ENCODE results near the gene OLFM2.
"Not testable (repeated sequence)": the region's sequence is repeated elsewhere in the genome, so short reads cannot be mapped to it uniquely, and the experiment has no call there.

OLFM2 gene

GRCh38 chr19:9861503-9861902 is 74.8 kb downstream of the OLFM2 start:
- no peak for TF ChIP-seq JUND (IDR thresholded peaks at IDR 0.05; ENCODE audit: low read depth)
- in situ Hi-C loops (cut with HindIII; ENCODE audit: low pct_unique_long_range_greater_than_20kb, low sequenced_read_pairs) = no loop called here
- no peak for DNase-seq (ENCODE audit: low read depth in 1 of 2, low spot score in 1 of 2)

- no peak for TF ChIP-seq JUND (IDR thresholded peaks at IDR 0.05; ENCODE audit: low read depth)
- no peak for DNase-seq (ENCODE audit: low read depth in 1 of 2, low spot score in 1 of 2)
- in situ Hi-C loops (cut with HindIII; ENCODE audit: low pct_unique_long_range_greater_than_20kb, low sequenced_read_pairs) = no loop called here
These were observed 75.9 kb downstream of the OLFM2 start for GRCh38 chr19:9860407-9860806.

GRCh38 chr19:9858766-9859165 is 77.5 kb downstream of the OLFM2 start:
- no peak for DNase-seq (ENCODE audit: low read depth in 1 of 2, low spot score in 1 of 2)
- TF ChIP-seq JUND (IDR thresholded peaks at IDR 0.05; ENCODE audit: low read depth) = no peak
- in situ Hi-C loops (cut with HindIII; ENCODE audit: low pct_unique_long_range_greater_than_20kb, low sequenced_read_pairs) = no loop called here

GRCh38 chr19:9857920-9858746 is 78.2 kb downstream of the OLFM2 start:
- no peak for DNase-seq (ENCODE audit: low read depth in 1 of 2, low spot score in 1 of 2)
- in situ Hi-C loops (cut with HindIII; ENCODE audit: low pct_unique_long_range_greater_than_20kb, low sequenced_read_pairs) = no loop called here
- no peak for TF ChIP-seq JUND (IDR thresholded peaks at IDR 0.05; ENCODE audit: low read depth)

- DNase-seq (ENCODE audit: low read depth in 1 of 2, low spot score in 1 of 2) = no peak
- no peak for TF ChIP-seq JUND (IDR thresholded peaks at IDR 0.05; ENCODE audit: low read depth)
- in situ Hi-C loops (cut with HindIII; ENCODE audit: low pct_unique_long_range_greater_than_20kb, low sequenced_read_pairs) = no loop called here
These were observed 79.1 kb downstream of the OLFM2 start for GRCh38 chr19:9857076-9857721.

- DNase-seq (ENCODE audit: low read depth in 1 of 2, low spot score in 1 of 2) = no peak
- in situ Hi-C loops (cut with HindIII; ENCODE audit: low pct_unique_long_range_greater_than_20kb, low sequenced_read_pairs) = no loop called here
- no peak for TF ChIP-seq JUND (IDR thresholded peaks at IDR 0.05; ENCODE audit: low read depth)
These were observed 79.7 kb downstream of the OLFM2 start for GRCh38 chr19:9856609-9857008.

- in situ Hi-C loops (cut with HindIII; ENCODE audit: low pct_unique_long_range_greater_than_20kb, low sequenced_read_pairs) = no loop called here
These were observed 82.0 kb downstream of the OLFM2 start for GRCh38 chr19:9854282-9854846.

GRCh38 chr19:9850235-9850959 is 85.9 kb downstream of the OLFM2 start:
- in situ Hi-C loops (cut with HindIII; ENCODE audit: low pct_unique_long_range_greater_than_20kb, low sequenced_read_pairs) = no loop called here
- no peak for DNase-seq (ENCODE audit: low read depth in 1 of 2, low spot score in 1 of 2)
- no peak for TF ChIP-seq JUND (IDR thresholded peaks at IDR 0.05; ENCODE audit: low read depth)

More at GRCh38 chr19:9854282-9854846, 82.0 kb downstream of the OLFM2 start:
- no peak for DNase-seq (ENCODE audit: low read depth in 1 of 2, low spot score in 1 of 2)
- TF ChIP-seq JUND (IDR thresholded peaks at IDR 0.05; ENCODE audit: low read depth) = no peak

- no peak for TF ChIP-seq JUND (IDR thresholded peaks at IDR 0.05; ENCODE audit: low read depth)
- DNase-seq (ENCODE audit: low read depth in 1 of 2, low spot score in 1 of 2) = no peak
- in situ Hi-C loops (cut with HindIII; ENCODE audit: low pct_unique_long_range_greater_than_20kb, low sequenced_read_pairs) = no loop called here
These were observed 86.5 kb downstream of the OLFM2 start for GRCh38 chr19:9849791-9850190.

GRCh38 chr19:9848762-9849161 is 87.6 kb downstream of the OLFM2 start:
- DNase-seq (ENCODE audit: low read depth in 1 of 2, low spot score in 1 of 2) = no peak
- in situ Hi-C loops (cut with HindIII; ENCODE audit: low pct_unique_long_range_greater_than_20kb, low sequenced_read_pairs) = no loop called here
- TF ChIP-seq JUND (IDR thresholded peaks at IDR 0.05; ENCODE audit: low read depth) = no peak

- DNase-seq (ENCODE audit: low read depth in 1 of 2, low spot score in 1 of 2) = no peak
- in situ Hi-C loops (cut with HindIII; ENCODE audit: low pct_unique_long_range_greater_than_20kb, low sequenced_read_pairs) = no loop called here
- TF ChIP-seq JUND (IDR thresholded peaks at IDR 0.05; ENCODE audit: low read depth) = no peak
These were observed 88.3 kb downstream of the OLFM2 start for GRCh38 chr19:9848060-9848459.

- peak; percentile 59 to 62 for DNase-seq (ENCODE audit: low read depth in 1 of 2, low spot score in 1 of 2)
- TF ChIP-seq JUND (IDR thresholded peaks at IDR 0.05; ENCODE audit: low read depth) = no peak
- in situ Hi-C loops (cut with HindIII; ENCODE audit: low pct_unique_long_range_greater_than_20kb, low sequenced_read_pairs) = no loop called here
These were observed 89.1 kb downstream of the OLFM2 start for GRCh38 chr19:9847087-9847671.

- in situ Hi-C loops (cut with HindIII; ENCODE audit: low pct_unique_long_range_greater_than_20kb, low sequenced_read_pairs); DNase-seq (ENCODE audit: low read depth in 1 of 2, low spot score in 1 of 2): not testable (repeated sequence)
These were observed 92.6 kb downstream of the OLFM2 start for GRCh38 chr19:9843626-9844273.

Measured in T47D (cell line).